Adipose tissue (tissue), 3 donors: Measurements from ENCODE around the gene CDH4. TPM values are rescaled to one million over a fixed set of nuclear protein-coding genes. Genes with fewer than 3 reads are reported as not detected.

Experiments used
- H3K27ac ChIP-seq: one replicate; pipeline ENCODE4 v1.5.1; 2013; ENCODE audit warnings: low read depth, low read length
- WGBS, 3 donors: extraction: QIAGEN DNeasy Blood & Tissue Kit; methylation state at CpG; one replicate each; pipeline ENCODE4 v1.1.7; 2013; 5-methylcytosine and 5-hydroxymethylcytosine counted together
- polyA plus RNA-seq, 3 donors: library from polyadenylated mRNA; stranded (reverse); fragments of 200-250 nt; gene quantifications; one replicate each; pipeline ENCODE4 v1.2.3, GENCODE V29; 2013
- donor health status: healthy with polysubstance abuse.
- donor health status: Bipolar disorder and iron deficiency.
- donor health status: healthy.

CDH4 gene
- polyA plus RNA-seq, 3 donors = 0.04 to 0.11 (median 0.05) TPM

DNA sequence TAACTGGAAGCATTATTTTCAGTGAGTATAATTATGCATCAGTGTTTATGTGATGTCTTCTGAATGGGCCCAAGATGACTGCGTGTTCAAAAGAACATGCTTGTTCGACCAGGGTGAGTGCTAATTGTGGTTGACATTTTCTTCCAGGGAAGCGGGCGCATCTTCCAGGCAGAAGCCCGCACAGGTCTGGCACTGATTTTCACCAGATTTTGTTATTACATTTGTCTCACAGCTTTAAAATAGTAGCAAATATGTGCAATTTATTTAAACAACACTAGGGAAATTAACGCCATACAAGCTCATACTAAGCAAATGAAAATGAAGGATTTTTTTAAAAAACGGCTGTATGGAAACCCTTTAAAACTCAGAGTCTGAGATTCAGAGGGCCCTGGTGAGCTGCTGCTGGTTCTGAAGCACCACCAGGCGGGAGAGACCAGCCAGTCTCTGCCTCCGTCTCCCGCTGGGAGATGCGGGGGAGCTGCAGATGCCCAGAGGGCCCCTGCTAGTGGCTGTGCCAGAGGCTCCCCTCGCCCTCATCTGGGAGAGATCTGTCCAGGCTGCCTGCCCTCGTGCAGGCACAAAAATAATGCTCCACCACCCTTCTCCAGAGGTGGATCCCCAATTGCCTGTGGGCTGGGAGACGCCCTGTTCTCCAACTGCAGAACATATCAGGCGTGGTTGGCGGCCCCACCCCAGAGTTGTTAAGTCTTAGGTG, 516.7 kb downstream of the CDH4 start:
- 70 to 75% (median 73%) methylated on average over 16 of the region's 16 CpGs for WGBS, 3 donors
- no peak overlapping the region for H3K27ac ChIP-seq

DNA sequence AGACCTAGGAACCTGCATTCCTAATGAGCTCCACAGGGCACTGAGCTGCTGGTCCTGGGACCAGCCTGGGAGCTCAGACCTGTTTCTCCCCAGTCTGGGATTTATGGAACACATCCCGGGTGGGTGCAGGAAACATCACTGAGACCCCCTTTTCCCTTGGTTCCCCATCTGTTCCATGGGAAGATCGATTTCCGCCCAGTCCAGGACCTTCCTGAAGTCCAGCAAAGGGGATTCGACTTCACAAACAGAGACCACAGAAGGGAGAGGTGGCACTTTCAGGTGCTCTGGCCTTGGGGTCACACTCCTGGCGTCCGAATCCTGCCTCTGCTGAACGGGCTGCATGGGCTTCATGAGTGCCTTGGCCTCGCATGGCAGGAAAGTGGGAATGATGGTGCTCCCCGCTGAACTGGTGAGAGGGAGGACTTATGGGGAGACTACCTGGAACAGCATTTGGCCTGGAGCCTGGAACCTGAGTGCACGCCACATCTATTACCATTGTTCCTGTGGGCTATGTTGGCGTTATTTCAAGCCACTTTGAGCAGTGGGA, 517.3 kb downstream of the CDH4 start:
- 83 to 88% (median 84%) methylated on average over 11 of the region's 11 CpGs for WGBS, 3 donors
- H3K27ac ChIP-seq = no peak overlapping the region

DNA sequence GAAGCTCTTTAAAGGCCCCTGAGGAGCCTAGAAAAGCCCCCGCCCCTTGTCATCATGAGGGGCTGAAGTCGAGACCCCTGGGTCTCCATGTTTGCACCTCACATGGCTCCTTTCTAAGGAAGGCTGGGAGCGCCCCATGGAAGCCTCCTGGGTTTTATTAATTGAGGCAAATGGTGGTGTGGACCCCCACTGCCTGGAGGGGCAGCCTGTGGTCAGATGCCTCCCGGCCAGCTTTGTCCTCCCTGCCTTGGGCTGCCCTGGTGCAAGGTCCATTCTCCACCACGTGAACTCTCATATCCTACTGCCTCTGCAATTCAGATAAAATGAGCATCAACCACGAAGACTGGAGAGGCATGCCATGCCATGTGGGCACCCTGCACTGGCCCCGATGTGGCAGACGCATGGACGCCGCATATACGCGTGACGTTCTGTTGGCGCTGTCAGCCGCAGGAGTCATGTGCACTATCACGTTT, 518.1 kb downstream of the CDH4 start:
- WGBS, 3 donors = 87 to 89% (median 88%) methylated on average over 16 of the region's 16 CpGs
- no peak overlapping the region for H3K27ac ChIP-seq

DNA sequence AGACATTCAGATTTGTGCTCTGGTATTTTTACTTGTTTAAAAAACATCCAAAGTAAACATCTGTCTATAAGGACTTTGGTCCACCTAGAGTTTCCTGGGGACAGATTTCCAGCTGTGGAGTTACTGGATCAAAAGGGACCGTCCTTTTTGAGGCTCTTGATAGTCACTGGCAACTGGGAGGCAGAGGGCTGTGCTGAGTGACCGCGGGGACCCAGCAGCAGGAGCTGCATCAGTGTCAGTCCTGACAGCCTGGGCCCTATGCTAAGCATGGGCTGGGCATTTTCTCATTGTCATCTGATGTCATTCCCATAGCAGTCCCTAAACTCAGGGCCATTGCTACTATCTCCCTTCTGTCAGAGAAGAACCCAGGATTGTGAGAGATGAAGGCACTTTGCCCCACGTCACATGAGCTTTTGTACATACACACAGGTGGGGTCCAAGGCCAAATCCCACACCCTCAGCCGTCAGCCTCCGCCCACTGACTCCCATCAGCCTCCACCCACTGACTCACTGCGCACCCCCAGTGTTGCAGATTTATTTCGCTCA, 519.8 kb downstream of the CDH4 start:
- no peak overlapping the region for H3K27ac ChIP-seq
- WGBS, 3 donors = 51 to 84% (median 81%) methylated on average over 8 of the region's 8 CpGs

DNA sequence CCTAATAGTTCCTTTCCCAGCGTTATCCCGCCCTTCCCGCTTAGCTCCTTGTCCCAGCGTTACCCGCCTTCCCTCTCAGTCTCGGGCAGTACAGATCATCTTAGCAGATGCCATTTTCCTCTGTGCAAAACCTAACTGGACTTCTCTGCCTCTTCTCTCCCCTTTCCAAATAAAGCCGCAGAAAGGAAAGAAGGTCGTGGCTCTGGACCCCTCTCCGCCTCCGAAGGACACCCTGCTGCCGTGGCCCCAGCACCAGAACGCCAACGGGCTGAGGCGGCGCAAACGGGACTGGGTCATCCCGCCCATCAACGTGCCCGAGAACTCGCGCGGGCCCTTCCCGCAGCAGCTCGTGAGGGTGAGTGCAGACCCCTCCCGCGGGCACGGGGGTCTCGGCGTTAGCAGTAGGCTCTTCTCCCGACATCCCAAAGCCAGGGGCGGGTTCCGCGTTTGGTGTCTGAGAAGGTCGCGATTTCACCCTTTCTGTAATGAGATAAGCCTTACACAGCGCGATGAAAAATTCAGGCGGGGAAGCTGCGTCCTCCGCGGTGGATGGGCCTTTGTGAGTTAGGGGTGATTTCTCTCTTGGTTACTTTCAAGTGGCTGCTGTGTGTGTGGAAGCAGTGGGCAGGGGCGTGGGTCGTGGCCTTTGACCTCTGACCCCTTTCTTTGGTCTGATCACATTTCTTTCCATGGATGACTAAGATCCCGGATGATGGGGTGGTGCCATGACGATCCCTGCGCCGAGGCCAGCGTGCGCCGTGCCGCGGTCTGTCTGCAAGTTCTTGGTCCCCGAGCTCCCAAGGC, 521.0 kb downstream of the CDH4 start:
- 75 to 83% (median 77%) methylated on average over 53 of the region's 53 CpGs for WGBS, 3 donors
- H3K27ac ChIP-seq = no peak overlapping the region

DNA sequence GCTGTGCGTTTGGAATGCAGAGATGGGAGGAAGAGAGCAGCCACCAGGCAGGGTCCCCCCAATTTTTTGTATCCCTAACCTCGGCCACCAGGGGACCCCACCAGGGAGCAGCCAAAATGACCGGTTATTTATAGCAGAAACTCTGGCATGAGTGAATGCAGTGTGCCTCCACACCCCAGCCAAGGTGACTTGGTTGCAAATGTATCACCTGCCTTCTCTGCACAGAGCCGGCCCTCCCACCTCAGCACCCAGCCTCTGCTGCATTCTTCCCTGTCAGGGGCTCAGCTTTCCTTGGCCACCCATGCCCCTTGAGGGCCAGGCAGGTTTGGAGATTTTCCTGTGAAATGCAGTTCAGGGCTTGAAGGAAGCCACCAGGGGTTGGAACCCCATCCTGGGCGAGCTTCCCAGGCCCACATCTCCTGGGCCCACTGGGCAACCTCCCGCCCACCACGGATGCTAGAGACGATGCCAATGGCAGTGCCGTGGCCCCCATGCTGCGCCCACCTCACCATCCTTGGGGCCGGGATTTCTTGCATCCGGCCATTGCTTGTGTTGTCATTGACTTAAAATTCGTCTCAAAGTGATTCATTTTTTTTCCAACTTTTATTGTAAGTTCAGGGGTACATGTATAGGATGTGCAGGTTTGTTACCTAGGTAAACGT, 522.0 kb downstream of the CDH4 start:
- WGBS, 3 donors = 64 to 86% (median 74%) methylated on average over 14 of the region's 14 CpGs
- no peak overlapping the region for H3K27ac ChIP-seq

DNA sequence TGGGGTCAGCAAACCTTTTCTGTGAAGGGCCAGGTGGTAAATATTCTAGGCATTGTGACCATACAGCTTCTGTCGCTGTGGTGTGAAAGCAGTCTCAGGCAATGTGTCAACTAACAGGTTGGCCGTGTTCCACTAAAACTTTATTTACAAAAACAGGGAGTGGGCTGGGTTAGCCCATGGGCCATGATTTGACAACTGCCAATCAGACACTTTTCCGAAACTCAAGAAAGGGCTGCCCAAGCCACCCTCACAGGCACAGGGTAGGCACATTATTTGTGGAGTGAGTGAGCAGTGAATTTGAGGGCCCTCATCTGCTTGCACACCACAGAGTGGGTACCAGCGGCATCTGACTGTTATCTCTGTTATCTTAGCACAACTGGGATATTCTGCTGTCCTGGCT, 523.4 kb downstream of the CDH4 start:
- H3K27ac ChIP-seq = no peak overlapping the region

DNA sequence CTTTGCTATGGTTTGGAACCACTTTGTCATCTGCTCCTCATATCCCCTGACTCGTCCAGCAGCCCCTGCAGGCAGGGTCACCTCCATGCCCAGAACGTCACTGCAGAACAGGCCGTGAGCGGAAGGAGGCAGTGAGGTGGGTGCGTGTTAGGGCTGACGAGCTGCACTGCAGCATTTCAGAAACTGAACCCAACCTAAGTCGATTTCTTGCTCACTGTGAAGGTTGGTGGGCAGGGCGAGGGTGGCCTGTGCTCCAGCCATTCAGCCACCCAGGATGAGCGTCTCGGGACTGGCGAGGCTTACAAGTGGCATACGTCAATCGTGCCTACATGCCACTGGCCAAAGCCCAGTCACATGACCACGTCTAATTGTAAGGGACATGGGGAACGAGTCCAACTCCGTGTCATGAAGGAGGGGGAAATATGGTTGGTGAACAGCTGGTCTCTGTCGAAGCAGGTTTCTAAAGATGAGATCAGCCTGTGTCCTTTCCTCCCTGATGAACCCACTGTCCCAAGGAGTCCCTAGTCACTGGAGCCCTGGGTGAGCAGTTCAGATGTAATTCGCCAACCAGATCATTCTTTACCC, 524.5 kb downstream of the CDH4 start:
- no peak overlapping the region for H3K27ac ChIP-seq
- 69 to 79% (median 74%) methylated on average over 18 of the region's 18 CpGs for WGBS, 3 donors

More for the DNA sequence above, 523.4 kb downstream of the CDH4 start:
- WGBS, 3 donors = 66 to 85% (median 78%) methylated on average over 4 of the region's 4 CpGs

DNA sequence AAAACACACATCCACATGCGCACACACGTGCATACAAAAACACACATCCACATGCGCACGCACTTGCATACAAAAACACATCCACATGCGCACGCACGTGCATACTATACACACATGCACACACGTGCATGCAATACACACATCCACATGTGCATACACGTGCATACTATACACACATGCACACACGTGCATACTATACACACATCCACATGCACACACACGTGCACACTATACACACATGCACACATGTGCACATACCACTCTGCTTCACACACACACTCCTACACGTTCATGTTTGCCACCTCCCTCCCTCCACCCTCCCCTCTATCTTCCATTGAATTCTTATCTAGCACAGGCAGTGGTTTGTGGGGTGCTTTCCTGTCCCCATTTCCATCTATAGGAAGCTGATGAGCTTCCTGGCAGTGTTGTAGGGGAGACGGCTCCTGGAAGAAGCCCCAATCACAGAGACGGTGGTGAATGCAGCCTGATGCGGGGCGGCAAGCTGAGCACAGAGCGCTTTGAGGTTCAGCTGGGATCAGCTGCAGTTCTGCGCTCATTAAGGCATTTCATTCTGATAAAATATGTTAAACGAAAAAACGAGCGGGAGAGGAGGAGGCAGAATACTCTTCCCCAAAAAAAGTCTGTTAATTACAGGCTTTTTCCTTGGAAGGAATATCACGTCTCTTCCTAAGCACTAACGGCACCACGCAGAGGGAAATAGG, 525.9 kb downstream of the CDH4 start:
- WGBS, 3 donors = 77 to 78% (median 77%) methylated on average over 24 of the region's 24 CpGs
- H3K27ac ChIP-seq = no peak overlapping the region

DNA sequence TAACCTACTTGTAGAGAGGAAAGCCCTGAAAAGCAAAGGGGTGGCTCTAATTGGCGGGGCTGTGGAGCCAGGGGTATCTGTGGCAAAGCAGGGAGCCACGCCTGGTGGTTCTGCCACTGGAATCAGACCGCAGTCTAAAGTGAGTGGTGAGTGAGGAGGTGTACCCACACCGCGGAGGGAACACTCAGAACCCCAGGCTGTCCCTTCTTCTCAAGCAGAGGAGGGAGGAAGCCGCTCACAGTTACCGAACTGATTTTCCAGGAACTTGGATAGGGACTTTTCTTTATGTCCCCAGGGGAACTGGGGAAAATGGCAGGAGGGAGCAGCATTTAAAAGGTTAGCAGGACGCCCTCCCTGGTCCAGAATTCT, 526.4 kb downstream of the CDH4 start:
- 79 to 84% (median 81%) methylated on average over 8 of the region's 8 CpGs for WGBS, 3 donors

DNA sequence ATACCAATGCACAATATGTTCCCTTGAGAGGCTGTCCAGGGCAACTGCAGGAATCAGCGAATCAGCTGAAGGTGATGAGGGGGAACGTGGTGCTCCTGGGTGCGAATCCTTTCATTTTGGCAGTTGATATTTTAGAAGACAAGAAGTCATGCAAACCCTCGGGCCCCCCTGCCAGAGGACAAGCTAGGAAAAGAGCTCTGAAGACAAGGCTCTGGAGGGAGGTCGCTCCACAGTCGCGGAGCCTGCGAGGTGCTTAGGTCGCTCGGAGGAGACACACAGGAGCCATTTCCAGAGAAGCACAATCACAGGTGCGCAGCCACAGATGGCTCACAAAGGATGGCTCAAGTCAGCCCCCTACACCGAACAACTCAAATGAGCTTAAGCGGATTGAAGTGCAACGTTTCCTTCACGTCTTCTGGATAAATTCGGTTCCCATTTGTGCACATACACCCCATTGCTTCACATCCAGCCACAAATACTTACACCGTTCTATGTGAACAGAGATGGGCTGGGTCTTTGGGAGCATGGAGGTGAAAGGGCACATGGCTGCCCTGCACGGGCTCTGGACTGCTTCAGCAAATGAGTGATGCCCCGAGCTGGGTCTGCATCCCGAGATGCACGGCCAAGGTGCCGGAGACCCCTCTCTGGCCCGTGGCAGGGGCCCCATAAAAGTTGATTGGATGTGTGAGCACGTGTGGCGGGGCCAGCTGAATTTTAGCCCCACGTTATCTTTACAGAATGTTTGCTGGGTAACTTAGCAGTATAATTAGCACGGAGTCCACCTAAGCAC, 527.3 kb downstream of the CDH4 start:
- H3K27ac ChIP-seq = no peak overlapping the region
- WGBS, 3 donors = 78 to 89% (median 87%) methylated on average over 27 of the region's 27 CpGs

More for the DNA sequence above, 526.4 kb downstream of the CDH4 start:
- H3K27ac ChIP-seq = no peak overlapping the region

DNA sequence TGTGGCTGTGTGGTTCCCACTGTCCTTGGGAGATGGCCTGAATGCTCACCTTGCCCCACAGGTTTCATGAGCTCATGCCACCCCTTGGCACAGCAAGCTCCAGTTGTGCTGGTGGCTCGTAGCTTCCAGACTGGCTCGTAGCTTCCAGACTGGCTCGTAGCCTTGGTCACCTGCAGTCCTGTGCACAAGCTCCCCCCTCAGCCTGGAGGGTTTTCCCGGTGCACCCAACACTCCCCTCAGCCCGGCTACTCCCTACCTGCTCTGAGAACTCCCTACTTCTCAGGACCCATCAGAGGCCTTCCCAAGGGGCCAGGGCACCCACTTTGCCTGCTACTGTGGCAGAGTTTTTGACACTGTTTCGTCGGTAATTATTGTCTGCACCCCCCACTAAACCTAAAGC, 528.0 kb downstream of the CDH4 start:
- H3K27ac ChIP-seq = no peak overlapping the region
- WGBS, 3 donors = 79 to 84% (median 83%) methylated on average over 7 of the region's 7 CpGs

DNA sequence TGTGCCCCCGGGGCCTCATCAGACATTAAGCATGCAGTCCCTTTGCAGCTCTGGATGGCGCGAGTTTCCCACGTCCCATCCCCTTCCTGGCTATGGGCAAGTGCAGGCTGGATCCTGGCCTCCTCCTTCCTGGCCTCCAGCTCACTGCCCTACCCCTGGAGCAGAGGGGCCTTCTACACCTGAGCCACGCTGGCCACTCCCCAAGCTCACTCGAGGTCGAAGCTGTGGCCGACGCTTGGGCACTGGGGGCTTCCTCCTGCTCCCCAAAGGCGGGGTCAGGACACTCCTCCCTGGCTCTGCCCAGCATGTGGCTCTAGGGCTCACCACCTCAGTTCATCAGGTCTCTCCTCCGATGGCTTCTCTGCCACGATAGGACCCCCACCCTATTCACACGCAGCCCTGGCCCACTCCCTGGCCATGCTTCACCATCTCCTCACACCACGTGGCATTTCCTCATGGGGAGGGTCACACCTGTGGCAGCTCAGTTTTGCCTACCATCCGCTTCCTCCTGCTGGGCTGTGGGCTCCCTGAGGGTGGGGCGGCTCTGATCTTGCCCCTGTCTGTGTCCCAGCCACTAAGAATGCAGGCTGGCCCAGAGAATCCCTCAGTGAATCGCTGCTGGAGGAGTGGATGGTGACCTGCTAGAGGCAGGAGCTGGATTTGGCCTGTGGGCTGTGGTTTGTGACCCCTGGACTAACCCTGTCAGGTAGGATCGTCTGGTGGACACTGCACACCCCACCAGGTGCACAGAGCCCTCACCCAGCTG, 532.9 kb downstream of the CDH4 start:
- WGBS, 3 donors = 79 to 86% (median 81%) methylated on average over 18 of the region's 18 CpGs
- H3K27ac ChIP-seq = no peak overlapping the region

DNA sequence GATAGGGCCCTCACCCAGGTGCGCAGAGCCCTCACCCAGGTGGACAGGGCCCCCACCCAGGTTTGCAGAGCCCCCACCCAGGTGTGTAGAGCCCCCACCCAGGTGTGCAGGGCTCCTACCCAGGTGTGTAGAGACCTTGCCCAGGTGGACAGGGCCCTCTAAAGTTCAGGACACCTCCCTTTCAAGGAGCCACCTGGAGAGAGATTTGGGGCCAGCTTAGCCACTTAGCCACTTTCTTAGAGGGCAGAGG, 533.4 kb downstream of the CDH4 start:
- WGBS, 3 donors = 83 to 100% (median 94%) methylated on average over 1 of the region's 1 CpG

DNA sequence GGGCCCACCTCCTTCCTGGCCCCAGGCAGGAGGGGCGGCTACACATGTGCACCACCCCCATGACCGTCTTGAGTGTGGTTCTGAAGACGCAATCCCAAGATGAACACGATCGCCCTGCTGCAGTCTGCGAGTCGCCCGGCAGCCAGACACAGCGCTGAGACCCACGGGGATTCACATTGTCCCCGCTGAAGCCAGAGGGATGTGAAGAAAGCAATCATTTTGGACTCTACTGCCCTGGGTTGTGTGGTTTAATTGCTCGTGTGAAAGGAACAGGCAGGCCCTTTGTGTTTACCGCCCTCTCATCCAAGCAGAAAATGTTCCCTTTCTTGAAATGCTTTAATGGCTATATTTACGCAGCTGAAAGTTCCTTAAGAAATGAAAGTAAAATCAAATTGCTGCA, 534.2 kb downstream of the CDH4 start:
- 79 to 87% (median 80%) methylated on average over 14 of the region's 14 CpGs for WGBS, 3 donors

More for the DNA sequence above, 533.4 kb downstream of the CDH4 start:
- no peak overlapping the region for H3K27ac ChIP-seq

DNA sequence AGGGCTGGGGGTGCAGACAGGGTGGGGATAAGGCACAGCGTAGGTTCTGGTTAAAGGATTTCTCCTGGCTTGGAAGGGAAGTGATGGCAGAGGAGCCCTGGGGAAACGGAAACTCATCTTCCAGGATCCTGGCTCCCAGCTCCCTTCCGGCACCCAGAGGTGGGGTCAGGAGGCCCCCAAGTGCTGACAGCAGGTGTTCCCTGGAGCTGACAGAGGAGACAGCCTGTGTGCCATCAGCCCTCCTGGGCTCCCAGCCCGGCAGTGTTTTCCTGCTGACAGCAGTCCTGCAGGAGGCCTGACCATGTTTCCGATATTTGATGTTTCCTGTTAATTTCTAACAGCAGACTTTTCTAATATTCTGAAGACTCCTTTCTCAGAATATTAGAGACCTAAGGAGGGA, 536.3 kb downstream of the CDH4 start:
- H3K27ac ChIP-seq = no peak overlapping the region
- WGBS, 3 donors = 38 to 61% (median 50%) methylated on average over 5 of the region's 5 CpGs

More for the DNA sequence above, 534.2 kb downstream of the CDH4 start:
- no peak overlapping the region for H3K27ac ChIP-seq
